ENCODE measurements around the gene GRK5.

Gene GRK5

DNA sequence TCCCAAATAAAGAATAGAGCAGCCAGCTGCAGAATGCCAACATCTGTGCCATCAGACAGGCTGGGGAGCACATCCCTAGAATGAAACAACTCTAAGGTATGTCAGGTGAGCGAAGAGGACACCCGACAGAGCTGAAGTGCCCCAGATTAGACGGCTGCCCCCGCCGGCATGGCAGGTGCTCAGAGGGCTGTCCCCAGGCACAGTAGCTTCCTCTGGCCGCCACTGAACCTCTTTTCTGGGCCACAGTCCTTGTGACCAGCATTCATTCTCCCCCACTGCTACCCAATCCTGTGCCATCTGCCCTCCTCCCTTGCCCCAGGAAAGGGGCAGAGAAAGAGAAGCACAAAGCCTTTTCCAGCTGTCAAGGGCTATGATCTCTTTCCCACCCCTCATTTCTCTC, 293.4 kb downstream of the GRK5 start:
- Histone ChIP-seq H3K4me3 (ENCODE audit: low read depth, low read length) (no peak overlapping the region), H3K36me3 (replicated peaks) (peaks cover 6% of the 10 kb centered on the region), H3K27me3 (replicated peaks) (no peaks in the 10 kb centered on the region), H3K27ac (no peak overlapping the region)
- in situ Hi-C loops (cut with HindIII; ENCODE audit: low pct_ligation_motif_present, low sequenced_read_pairs) = no loop called here
- TF ChIP-seq, protein P1, sequence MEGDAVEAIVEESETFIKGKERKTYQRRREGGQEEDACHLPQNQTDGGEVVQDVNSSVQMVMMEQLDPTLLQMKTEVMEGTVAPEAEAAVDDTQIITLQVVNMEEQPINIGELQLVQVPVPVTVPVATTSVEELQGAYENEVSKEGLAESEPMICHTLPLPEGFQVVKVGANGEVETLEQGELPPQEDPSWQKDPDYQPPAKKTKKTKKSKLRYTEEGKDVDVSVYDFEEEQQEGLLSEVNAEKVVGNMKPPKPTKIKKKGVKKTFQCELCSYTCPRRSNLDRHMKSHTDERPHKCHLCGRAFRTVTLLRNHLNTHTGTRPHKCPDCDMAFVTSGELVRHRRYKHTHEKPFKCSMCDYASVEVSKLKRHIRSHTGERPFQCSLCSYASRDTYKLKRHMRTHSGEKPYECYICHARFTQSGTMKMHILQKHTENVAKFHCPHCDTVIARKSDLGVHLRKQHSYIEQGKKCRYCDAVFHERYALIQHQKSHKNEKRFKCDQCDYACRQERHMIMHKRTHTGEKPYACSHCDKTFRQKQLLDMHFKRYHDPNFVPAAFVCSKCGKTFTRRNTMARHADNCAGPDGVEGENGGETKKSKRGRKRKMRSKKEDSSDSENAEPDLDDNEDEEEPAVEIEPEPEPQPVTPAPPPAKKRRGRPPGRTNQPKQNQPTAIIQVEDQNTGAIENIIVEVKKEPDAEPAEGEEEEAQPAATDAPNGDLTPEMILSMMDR (IDR thresholded peaks at IDR 0.05; ENCODE audit: low read depth, low read length, missing control alignments) = no peak
- DNase-seq = no peak

DNA sequence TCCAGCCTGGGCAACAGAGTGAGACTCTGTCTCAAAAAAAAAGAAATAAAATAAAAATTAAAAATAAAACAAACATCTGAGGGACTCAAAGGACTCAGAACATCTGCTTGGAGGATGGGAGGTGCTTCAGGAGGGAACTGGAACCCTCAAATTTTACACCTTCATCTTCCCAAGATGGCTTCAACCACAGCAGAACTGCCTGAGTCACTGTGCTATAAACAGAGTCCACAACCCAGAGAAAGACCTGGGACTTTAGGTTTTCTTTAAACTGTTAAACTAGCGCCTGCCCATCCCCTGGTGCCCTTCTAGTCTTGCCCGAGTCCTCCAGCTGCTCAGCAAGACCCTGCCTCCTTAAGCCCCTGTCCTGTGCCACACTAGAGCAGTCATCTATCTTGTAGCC, 294.3 kb downstream of the GRK5 start:
- no peak for DNase-seq
- Histone ChIP-seq H3K36me3 (replicated peaks) (peaks cover 6% of the 10 kb centered on the region), H3K27ac (no peak overlapping the region), H3K27me3 (replicated peaks) (no peaks in the 10 kb centered on the region), H3K4me3 (ENCODE audit: low read depth, low read length) (no peak overlapping the region)
- in situ Hi-C loops (cut with HindIII; ENCODE audit: low pct_ligation_motif_present, low sequenced_read_pairs) = no loop called here
- TF ChIP-seq, protein P1 (IDR thresholded peaks at IDR 0.05; ENCODE audit: low read depth, low read length, missing control alignments) = no peak

DNA sequence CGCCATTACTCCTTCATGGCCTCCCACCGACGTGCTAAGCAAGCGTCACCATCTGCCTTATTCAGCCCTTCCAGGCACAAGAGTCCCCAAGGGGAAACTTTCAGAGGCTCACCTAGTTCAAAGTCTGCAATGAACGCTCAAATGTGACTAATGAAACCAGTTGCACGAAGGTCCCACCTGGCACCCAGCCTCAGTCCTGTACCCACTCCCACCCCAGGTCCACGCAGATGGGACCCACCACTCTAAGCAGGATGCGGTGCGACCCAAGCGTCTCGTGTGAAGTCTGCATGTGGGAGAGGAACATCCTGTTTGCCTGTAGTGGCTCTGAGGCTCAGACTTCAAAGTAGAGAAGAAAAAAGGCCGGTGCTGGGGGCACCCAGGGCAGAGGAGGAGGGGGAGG, 294.8 kb downstream of the GRK5 start:
- H3K27me3 ChIP-seq (replicated peaks) = no peaks in the 10 kb centered on the region
- in situ Hi-C loops (cut with HindIII; ENCODE audit: low pct_ligation_motif_present, low sequenced_read_pairs) = no loop called here
- H3K4me3 ChIP-seq (ENCODE audit: low read depth, low read length) = no peak overlapping the region
- TF ChIP-seq, protein P1 (IDR thresholded peaks at IDR 0.05; ENCODE audit: low read depth, low read length, missing control alignments) = no peak
- peaks cover 6% of the 10 kb centered on the region for H3K36me3 ChIP-seq (replicated peaks)
- no peak for DNase-seq
- no peak overlapping the region for H3K27ac ChIP-seq

DNA sequence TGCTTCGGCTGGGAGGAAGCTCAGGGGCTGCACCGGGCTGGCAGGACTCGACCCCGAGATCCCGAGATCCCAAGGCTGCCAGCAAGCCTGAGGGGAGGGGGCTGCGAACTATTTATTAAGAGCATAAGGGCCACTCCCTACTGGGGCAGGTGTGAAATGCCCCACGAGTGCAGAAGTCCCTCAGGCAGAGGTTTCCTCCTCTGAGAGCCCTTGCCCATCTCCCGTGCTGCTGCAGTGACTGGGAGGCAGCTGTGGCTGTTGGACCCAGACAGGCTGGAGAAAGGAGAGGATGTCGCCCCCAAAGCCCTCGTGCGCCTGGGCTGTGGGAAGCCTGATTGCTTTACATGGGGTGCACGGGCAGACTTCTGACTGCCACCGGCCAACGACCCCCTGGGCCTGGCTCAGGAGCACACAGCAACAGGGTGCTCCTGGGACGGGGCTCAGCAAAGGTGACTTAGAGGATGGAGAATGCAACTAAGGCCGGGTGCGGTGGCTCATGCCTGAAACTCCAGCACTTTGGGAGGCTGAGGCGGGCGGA, 295.3 kb downstream of the GRK5 start:
- DNase-seq = no peak
- H3K27me3 ChIP-seq (replicated peaks) = no peaks in the 10 kb centered on the region
- H3K4me3 ChIP-seq (ENCODE audit: low read depth, low read length) = no peak overlapping the region
- in situ Hi-C loops (cut with HindIII; ENCODE audit: low pct_ligation_motif_present, low sequenced_read_pairs) = no loop called here
- H3K27ac ChIP-seq = no peak overlapping the region
- peaks cover 6% of the 10 kb centered on the region for H3K36me3 ChIP-seq (replicated peaks)
- TF ChIP-seq, protein P1 (IDR thresholded peaks at IDR 0.05; ENCODE audit: low read depth, low read length, missing control alignments) = no peak

DNA sequence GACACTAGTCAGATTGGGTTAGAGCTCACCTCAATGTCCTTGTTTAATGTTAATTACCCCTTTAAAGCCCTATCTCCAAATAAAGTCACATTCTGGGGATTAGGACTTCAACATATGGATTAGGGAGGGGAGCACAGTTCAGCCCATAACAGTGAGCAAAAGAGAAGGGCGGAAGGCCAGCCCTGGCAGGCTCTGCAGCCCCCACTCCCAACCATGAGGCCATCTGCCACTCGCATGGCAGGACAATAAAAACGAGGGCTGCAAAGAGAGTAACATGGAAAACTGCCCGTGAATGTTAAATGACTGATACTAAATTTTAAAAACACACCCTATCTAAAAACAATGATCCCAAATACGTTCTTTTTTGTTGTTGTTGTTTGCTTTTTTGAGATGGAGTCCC, 296.4 kb downstream of the GRK5 start:
- in situ Hi-C loops (cut with HindIII; ENCODE audit: low pct_ligation_motif_present, low sequenced_read_pairs) = no loop called here
- TF ChIP-seq, protein P1 (IDR thresholded peaks at IDR 0.05; ENCODE audit: low read depth, low read length, missing control alignments) = no peak
- no peaks in the 10 kb centered on the region for H3K27me3 ChIP-seq (replicated peaks)
- no peak for DNase-seq
- no peak overlapping the region for H3K27ac ChIP-seq
- H3K4me3 ChIP-seq (ENCODE audit: low read depth, low read length) = no peak overlapping the region
- peaks cover 6% of the 10 kb centered on the region for H3K36me3 ChIP-seq (replicated peaks)

DNA sequence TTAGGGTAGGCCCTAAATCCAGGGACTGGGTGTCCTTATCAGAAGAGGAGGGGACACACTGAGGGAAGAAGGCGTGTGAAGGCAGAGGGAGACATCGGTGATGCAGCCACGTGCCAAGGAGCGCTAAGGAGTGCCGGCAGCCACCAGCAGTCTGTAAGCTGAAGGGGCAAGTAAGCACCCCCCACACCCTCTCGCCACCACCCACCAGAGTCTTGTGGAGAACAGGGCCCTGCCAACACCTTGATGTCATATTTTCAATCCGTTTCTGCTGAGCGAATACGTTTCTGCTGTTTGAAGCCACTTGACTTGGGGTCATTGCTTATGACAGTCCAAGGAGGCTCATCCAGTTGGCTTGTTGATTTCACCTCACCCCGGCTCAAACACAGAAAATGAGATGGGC, 297.3 kb downstream of the GRK5 start:
- no peak overlapping the region for H3K4me3 ChIP-seq (ENCODE audit: low read depth, low read length)
- H3K27ac ChIP-seq = no peak overlapping the region
- TF ChIP-seq, protein P1 (IDR thresholded peaks at IDR 0.05; ENCODE audit: low read depth, low read length, missing control alignments) = no peak
- in situ Hi-C loops (cut with HindIII; ENCODE audit: low pct_ligation_motif_present, low sequenced_read_pairs) = no loop called here
- peaks cover 6% of the 10 kb centered on the region for H3K36me3 ChIP-seq (replicated peaks)
- no peaks in the 10 kb centered on the region for H3K27me3 ChIP-seq (replicated peaks)
- no peak for DNase-seq

Measured in brain microvascular endothelial cell (primary cell).